ENCODE results near the gene GRIN1. TPM values are rescaled to one million over a fixed set of nuclear protein-coding genes. Genes with fewer than 3 reads are reported as not detected.
A peak's percentile ranks its signal among the peaks of the same experiment; 100 is the strongest.

GRIN1 gene
- total RNA-seq, 2 experiments from 2014 or later, result 0.05 TPM; not detected in 1

GRCh38 chr9:137198051-137198901 is 59.3 kb downstream of the GRIN1 start:
- H3K4me3 Mint-ChIP-seq, result peak overlapping the region; percentile 44
- POLR2A ChIA-PET, result no interaction called here
- peaks cover 19% of the 10 kb centered on the region for H3K4me1 Mint-ChIP-seq
- H3K36me3 Mint-ChIP-seq (ENCODE audit: low read depth), result peaks cover 4% of the 10 kb centered on the region
- H3K27ac Mint-ChIP-seq, result no peak overlapping the region
- no peak for DNase-seq
- no peaks in the 10 kb centered on the region for H3K9me3 Mint-ChIP-seq
- CTCF ChIA-PET, result interaction anchor here (2.3 kb wide), 1 partner anchor 8 kb away, joined by 6 read pairs; no protein-coding TSS in a partner anchor
- H3K27me3 Mint-ChIP-seq, result no peaks in the 10 kb centered on the region

- H3K4me3 Mint-ChIP-seq, result peak overlapping the region; percentile 44
These were observed 59.9 kb downstream of the GRIN1 start for GRCh38 chr9:137198902-137199283.

GRCh38 chr9:137199411-137200121 is 60.6 kb downstream of the GRIN1 start:
- CTCF ChIA-PET, result interaction anchor here (0.5 to 2.3 kb wide), 2 partner anchors 10 to 87 kb away, joined by 4 to 6 read pairs; no protein-coding TSS in a partner anchor
- peaks cover 4% of the 10 kb centered on the region for H3K36me3 Mint-ChIP-seq (ENCODE audit: low read depth)
- no peaks in the 10 kb centered on the region for H3K27me3 Mint-ChIP-seq

More at GRCh38 chr9:137198902-137199283, 59.9 kb downstream of the GRIN1 start:
- ChIA-PET CTCF (interaction anchor here (2.3 kb wide), 1 partner anchor 9 kb away, joined by 6 read pairs; no protein-coding TSS in a partner anchor), POLR2A (no interaction called here)
- Mint-ChIP-seq H3K9me3 (no peaks in the 10 kb centered on the region), H3K27me3 (no peaks in the 10 kb centered on the region), H3K27ac (no peak overlapping the region), H3K4me1 (peaks cover 21% of the 10 kb centered on the region), H3K36me3 (ENCODE audit: low read depth) (peaks cover 4% of the 10 kb centered on the region)
- DNase-seq, result no peak

GRCh38 chr9:137200311-137201204 is 61.6 kb downstream of the GRIN1 start, which contains the start of gene TPRN:
TPRN (minus strand) TSS chr9:137200741; CDS start chr9:137200711, 30 bp downstream.
- ChIA-PET POLR2A (interaction anchor here (0.6 to 1.0 kb wide), 4 partner anchors 12 to 77 kb away, joined by 3 to 5 read pairs (median 3); partner anchors contain the start of genes ANAPC2 and SSNA1), CTCF (interaction anchor here (0.7 to 1.4 kb wide), 6 partner anchors 10 to 165 kb away, joined by 3 to 10 read pairs (median 4); partner anchors contain the start of genes ANAPC2, NRARP, RNF224 and SSNA1)
- peak; percentile 100 for DNase-seq
- Mint-ChIP-seq H3K4me1 (peaks cover 30% of the 10 kb centered on the region), H3K27ac (peak within 1 kb of the TSS; percentile 82), H3K9me3 (no peaks in the 10 kb centered on the region), H3K4me3 (peak within 1 kb of the TSS; percentile 80), H3K36me3 (ENCODE audit: low read depth) (peaks cover 4% of the 10 kb centered on the region), H3K27me3 (no peaks in the 10 kb centered on the region)

More at GRCh38 chr9:137199411-137200121, 60.6 kb downstream of the GRIN1 start:
- POLR2A ChIA-PET, result no interaction called here
- no peak for DNase-seq
- H3K4me3 Mint-ChIP-seq, result peak overlapping the region; percentile 74
- H3K9me3 Mint-ChIP-seq, result no peaks in the 10 kb centered on the region
- H3K4me1 Mint-ChIP-seq, result peaks cover 27% of the 10 kb centered on the region
- peak overlapping the region; percentile 78 for H3K27ac Mint-ChIP-seq

- ChIA-PET CTCF (interaction anchor here (0.7 to 1.4 kb wide), 6 partner anchors 9 to 172 kb away, joined by 3 to 10 read pairs (median 4); partner anchors contain the start of genes ANAPC2, NRARP, RNF224 and SSNA1), POLR2A (interaction anchor here (0.6 to 1.0 kb wide), 4 partner anchors 13 to 347 kb away, joined by 3 to 5 read pairs (median 3); partner anchors contain the start of genes ANAPC2 and SSNA1)
- Mint-ChIP-seq H3K9me3 (no peaks in the 10 kb centered on the region), H3K27me3 (no peaks in the 10 kb centered on the region), H3K4me3 (peak overlapping the region; percentile 80), H3K4me1 (peaks cover 35% of the 10 kb centered on the region), H3K36me3 (ENCODE audit: low read depth) (peaks cover 5% of the 10 kb centered on the region), H3K27ac (peak overlapping the region; percentile 82)
- DNase-seq, result no peak
These were observed 62.4 kb downstream of the GRIN1 start for GRCh38 chr9:137201205-137201868.

- Mint-ChIP-seq H3K4me1 (peaks cover 47% of the 10 kb centered on the region), H3K4me3 (no peak overlapping the region), H3K27me3 (no peaks in the 10 kb centered on the region), H3K36me3 (ENCODE audit: low read depth) (peaks cover 16% of the 10 kb centered on the region), H3K27ac (peak overlapping the region; percentile 25), H3K9me3 (no peaks in the 10 kb centered on the region)
- CTCF ChIA-PET, result interaction anchor here (0.9 to 1.4 kb wide), 2 partner anchors 24 to 174 kb away, joined by 3 to 4 read pairs; partner anchors contain the start of gene RNF224
- POLR2A ChIA-PET, result no interaction called here
- no peak for DNase-seq
These were observed 64.0 kb downstream of the GRIN1 start for GRCh38 chr9:137202966-137203365.

- POLR2A ChIA-PET, result interaction anchor here (1.2 kb wide), 1 partner anchor 16 kb away, joined by 4 read pairs; the partner anchor contains the start of genes ANAPC2 and SSNA1
- Mint-ChIP-seq H3K9me3 (no peaks in the 10 kb centered on the region), H3K4me1 (peaks cover 48% of the 10 kb centered on the region), H3K27ac (peak overlapping the region; percentile 95), H3K27me3 (no peaks in the 10 kb centered on the region), H3K4me3 (peak overlapping the region; percentile 93), H3K36me3 (ENCODE audit: low read depth) (peaks cover 20% of the 10 kb centered on the region)
- DNase-seq, result no peak
- CTCF ChIA-PET, result interaction anchor here (1.2 to 2.0 kb wide), 5 partner anchors 9 to 170 kb away, joined by 3 to 6 read pairs (median 5); no protein-coding TSS in a partner anchor
These were observed 65.8 kb downstream of the GRIN1 start for GRCh38 chr9:137204731-137205125.

- peak within 1 kb of the TSS; percentile 95 for H3K27ac Mint-ChIP-seq
- no peaks in the 10 kb centered on the region for H3K9me3 Mint-ChIP-seq
- ChIA-PET POLR2A (interaction anchor here (1.2 kb wide), 1 partner anchor 17 kb away, joined by 4 read pairs; the partner anchor contains the start of genes ANAPC2 and SSNA1), CTCF (interaction anchor here (1.1 to 2.2 kb wide), 8 partner anchors 11 to 170 kb away, joined by 3 to 6 read pairs (median 4); partner anchors contain the start of genes ANAPC2, NPDC1 and SSNA1)
- DNase-seq, result peak; percentile 95
- H3K27me3 Mint-ChIP-seq, result no peaks in the 10 kb centered on the region
- H3K4me1 Mint-ChIP-seq, result peaks cover 48% of the 10 kb centered on the region
- peaks cover 20% of the 10 kb centered on the region for H3K36me3 Mint-ChIP-seq (ENCODE audit: low read depth)
- H3K4me3 Mint-ChIP-seq, result peak within 1 kb of the TSS; percentile 93
These were observed 66.4 kb downstream of the GRIN1 start, which contains the start of the genes NDOR1 and TMEM203 for GRCh38 chr9:137205126-137206069. NDOR1 (plus strand) TSS chr9:137205700; CDS start chr9:137205778, 78 bp downstream. TMEM203 (minus strand) TSS chr9:137205648; CDS start chr9:137205414, 234 bp downstream.

- H3K36me3 Mint-ChIP-seq (ENCODE audit: low read depth), result peaks cover 20% of the 10 kb centered on the region
- CTCF ChIA-PET, result interaction anchor here (0.6 to 2.2 kb wide), 8 partner anchors 9 to 160 kb away, joined by 3 to 5 read pairs (median 3); partner anchors contain the start of genes ANAPC2, NPDC1, RNF224 and SSNA1
- H3K27ac Mint-ChIP-seq, result peak overlapping the region; percentile 95
- POLR2A ChIA-PET, result no interaction called here
- no peaks in the 10 kb centered on the region for H3K27me3 Mint-ChIP-seq
- no peaks in the 10 kb centered on the region for H3K9me3 Mint-ChIP-seq
- H3K4me3 Mint-ChIP-seq, result peak overlapping the region; percentile 93
- DNase-seq, result no peak
- peaks cover 40% of the 10 kb centered on the region for H3K4me1 Mint-ChIP-seq
These were observed 67.6 kb downstream of the GRIN1 start for GRCh38 chr9:137206602-137207001.

GRCh38 chr9:137211532-137211931 is 72.6 kb downstream of the GRIN1 start:
- CTCF ChIA-PET, result no interaction called here
- no peaks in the 10 kb centered on the region for H3K9me3 Mint-ChIP-seq
- POLR2A ChIA-PET, result no interaction called here
- H3K36me3 Mint-ChIP-seq (ENCODE audit: low read depth), result peaks cover 16% of the 10 kb centered on the region
- no peak overlapping the region for H3K4me3 Mint-ChIP-seq
- H3K4me1 Mint-ChIP-seq, result peaks cover 15% of the 10 kb centered on the region
- no peaks in the 10 kb centered on the region for H3K27me3 Mint-ChIP-seq
- no peak for DNase-seq
- H3K27ac Mint-ChIP-seq, result no peak overlapping the region

All from activated CD4-positive, alpha-beta T cell treated with anti-CD3 and anti-CD28 coated beads, Interleukin-2, amount 10 ng/mL, durations not matched to agents 7 days and 5 days (primary cell).